Vagina (tissue), 2 donors: ENCODE data around the gene TMEM164.

Experiments
- CTCF ChIP-seq, 3 experiments: fragments of 450-650 bp in 2 of 3; fragments of 200-600 bp in 1 of 3; sonication (generic) in 1 of 3; IDR thresholded peaks; one replicate each; pipeline ENCODE4 v1.5.1; 2017 to 2019; ENCODE audit warnings: antibody characterized with exemption in 3 of 3, mild to moderate bottlenecking in 2 of 3, moderate library complexity in 2 of 3
- POLR2A ChIP-seq, 2 donors: fragments of 450-650 bp; IDR thresholded peaks; one replicate each; pipeline ENCODE4 v1.6.1; 2017; ENCODE audit warnings: antibody characterized with exemption in 2 of 2, mild to moderate bottlenecking in 2 of 2, moderate library complexity in 2 of 2

GRCh38 chrX:110173192-110174175 lies 170.6 kb downstream of the TMEM164 start:
- TF ChIP-seq CTCF (IDR thresholded peaks at IDR 0.05) (no peak), POLR2A (IDR thresholded peaks at IDR 0.05) (no peak)
